OCI-LY1 (cell line): ENCODE data around the gene FGD1.
A peak's percentile ranks its signal among the peaks of the same experiment; 100 is the strongest.
"Not testable (repeated sequence)": the region's sequence is repeated elsewhere in the genome, so short reads cannot be mapped to it uniquely, and the experiment has no call there.

Source experiments
- H2AFZ ChIP-seq: fragments of 200-600 bp; sonication (generic), shearing (Covaris generic); 2 replicates; pipeline ENCODE4 v1.6.0; 2014; ENCODE audit warnings: antibody characterized with exemption, mild to moderate bottlenecking, low read length
- H3F3A ChIP-seq: fragments of 200-600 bp; sonication (generic), shearing (Covaris generic); 2 replicates; pipeline ENCODE4 v1.6.0; 2014; ENCODE audit warnings: mild to moderate bottlenecking, antibody characterized with exemption, low read length, moderate library complexity; ENCODE audit not compliant: insufficient read depth
- H3K27ac ChIP-seq: fragments of 200-600 bp; sonication (generic); 2 replicates; pipeline ENCODE4 v1.5.1; 2014; ENCODE audit warnings: low read length, mixed run types, mild to moderate bottlenecking, low read depth; ENCODE audit not compliant: poor library complexity, severe bottlenecking
- H3K27me3 ChIP-seq: fragments of 200-600 bp; sonication (generic); 2 replicates; pipeline ENCODE4 v1.6.0; 2014; ENCODE audit warnings: antibody characterized with exemption, mild to moderate bottlenecking, low read length, moderate library complexity; ENCODE audit not compliant: insufficient read depth
- H3K36me3 ChIP-seq: fragments of 200-600 bp; sonication (generic); 2 replicates; pipeline ENCODE4 v1.6.1; 2014; ENCODE audit warnings: mild to moderate bottlenecking, antibody characterized with exemption, low read length, moderate library complexity, mixed read lengths; ENCODE audit not compliant: insufficient read depth
- H3K4me1 ChIP-seq: fragments of 200-600 bp; sonication (generic); 2 replicates; pipeline ENCODE4 v1.5.1; 2014; ENCODE audit warnings: mild to moderate bottlenecking, low read length, moderate library complexity; ENCODE audit not compliant: insufficient read depth, severe bottlenecking
- H3K4me2 ChIP-seq: fragments of 200-600 bp; sonication (generic), shearing (Covaris generic); 2 replicates; pipeline ENCODE4 v1.6.1; 2014; ENCODE audit warnings: low read length
- H3K4me3 ChIP-seq: fragments of 200-600 bp; sonication (generic); 2 replicates; pipeline ENCODE4 v1.5.1; 2014; ENCODE audit warnings: low read length, low read depth, mild to moderate bottlenecking, mixed read lengths; ENCODE audit not compliant: poor library complexity, severe bottlenecking
- H3K79me2 ChIP-seq: fragments of 200-600 bp; shearing (Covaris generic); 2 replicates; pipeline ENCODE4 v1.6.1; 2016; ENCODE audit warnings: mixed run types, low read length, mixed read lengths; ENCODE audit not compliant: insufficient read depth
- H3K9ac ChIP-seq: fragments of 200-600 bp; sonication (generic), shearing (Covaris generic); 2 replicates; pipeline ENCODE4 v1.6.1; 2014; ENCODE audit warnings: mild to moderate bottlenecking, low read length, mixed read lengths
- H3K9me2 ChIP-seq: fragments of 200-600 bp; sonication (generic), shearing (Covaris generic); 2 replicates; pipeline ENCODE4 v1.6.1; 2014; ENCODE audit warnings: low read depth, mild to moderate bottlenecking, low read length, mixed read lengths
- H3K9me3 ChIP-seq: fragments of 200-600 bp; shearing (Covaris generic); 2 replicates; pipeline ENCODE4 v1.6.1; 2014; ENCODE audit warnings: low read length, mixed read lengths
- H4K20me1 ChIP-seq: fragments of 200-600 bp; sonication (generic), shearing (Covaris generic); 2 replicates; pipeline ENCODE4 v1.6.0; 2016; ENCODE audit warnings: mild to moderate bottlenecking, low read length; ENCODE audit not compliant: insufficient read depth
- EZH2 ChIP-seq: fragments of 200-600 bp; sonication (generic), shearing (Covaris generic); IDR thresholded peaks from 2 replicates; pipeline ENCODE4 v1.8.0; 2017; ENCODE audit warnings: borderline replicate concordance, mixed run types, mild to moderate bottlenecking, antibody characterized with exemption, low read length, moderate library complexity, mixed read lengths
- TF ChIP-seq, protein P1 (sequence below): fragments of 200-600 bp; sonication (generic), shearing (Covaris generic); IDR thresholded peaks from 2 replicates; pipeline ENCODE4 v1.5.1; 2017; ENCODE audit warnings: mild to moderate bottlenecking, antibody characterized with exemption, low read length, moderate library complexity, mixed read lengths

The FGD1 gene

DNA sequence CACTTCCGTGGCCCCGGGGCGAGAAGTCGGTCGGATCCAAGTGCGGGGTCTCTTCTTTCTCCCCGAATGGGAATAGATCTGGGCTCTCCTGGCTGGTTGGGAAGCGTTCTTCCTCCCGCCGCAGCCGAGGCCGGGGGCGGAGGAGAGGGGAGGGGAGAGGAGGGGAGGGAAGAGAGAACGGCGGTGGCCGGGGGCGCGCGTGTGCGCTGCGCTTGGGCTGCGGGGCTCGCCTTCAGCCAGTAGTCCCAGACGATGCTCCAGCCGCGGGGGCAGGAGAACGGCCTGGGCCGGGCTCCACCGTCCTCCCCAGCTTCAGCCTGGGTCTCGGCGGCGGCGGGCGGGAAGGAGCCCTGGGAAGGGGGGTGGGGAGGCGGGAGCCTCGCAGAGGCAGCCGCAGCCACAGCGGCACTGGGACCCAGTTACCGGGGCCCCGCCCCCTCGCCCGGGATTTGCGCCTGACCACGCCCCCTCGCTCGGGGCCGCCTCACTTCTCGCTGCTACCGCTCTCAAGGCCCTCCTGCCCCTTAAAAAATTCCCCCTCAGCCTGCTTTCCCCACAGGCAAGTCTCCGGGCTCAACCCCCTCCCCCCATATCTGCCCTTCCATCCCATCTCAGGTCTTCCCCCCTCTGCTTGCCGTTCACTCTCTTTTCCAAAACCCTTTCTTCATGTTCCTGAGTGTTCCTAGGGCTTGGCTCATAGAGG, at the start of gene FGD1:
Gene FGD1, minus strand, starts transcription at position 421 of the 703 bp plus-strand sequence. CDS start 802 bp downstream, outside the sequence.
- no peaks in the 10 kb centered on the region for H4K20me1 ChIP-seq
- no peak within 1 kb of the TSS for H3K9ac ChIP-seq
- peak within 1 kb of the TSS; percentile 50 for H3K4me3 ChIP-seq
- no peak within 1 kb of the TSS for H3K27ac ChIP-seq
- H2AFZ ChIP-seq = no peak within 1 kb of the TSS
- H3K27me3 ChIP-seq = no peaks in the 10 kb centered on the region
- H3K4me2 ChIP-seq = peak within 1 kb of the TSS; percentile 60
- no peaks in the 10 kb centered on the region for H3K4me1 ChIP-seq
- H3K9me3 ChIP-seq = no peaks in the 10 kb centered on the region
- no peaks in the 10 kb centered on the region for H3K79me2 ChIP-seq
- H3K36me3 ChIP-seq = no peaks in the 10 kb centered on the region
- TF ChIP-seq, protein P1, sequence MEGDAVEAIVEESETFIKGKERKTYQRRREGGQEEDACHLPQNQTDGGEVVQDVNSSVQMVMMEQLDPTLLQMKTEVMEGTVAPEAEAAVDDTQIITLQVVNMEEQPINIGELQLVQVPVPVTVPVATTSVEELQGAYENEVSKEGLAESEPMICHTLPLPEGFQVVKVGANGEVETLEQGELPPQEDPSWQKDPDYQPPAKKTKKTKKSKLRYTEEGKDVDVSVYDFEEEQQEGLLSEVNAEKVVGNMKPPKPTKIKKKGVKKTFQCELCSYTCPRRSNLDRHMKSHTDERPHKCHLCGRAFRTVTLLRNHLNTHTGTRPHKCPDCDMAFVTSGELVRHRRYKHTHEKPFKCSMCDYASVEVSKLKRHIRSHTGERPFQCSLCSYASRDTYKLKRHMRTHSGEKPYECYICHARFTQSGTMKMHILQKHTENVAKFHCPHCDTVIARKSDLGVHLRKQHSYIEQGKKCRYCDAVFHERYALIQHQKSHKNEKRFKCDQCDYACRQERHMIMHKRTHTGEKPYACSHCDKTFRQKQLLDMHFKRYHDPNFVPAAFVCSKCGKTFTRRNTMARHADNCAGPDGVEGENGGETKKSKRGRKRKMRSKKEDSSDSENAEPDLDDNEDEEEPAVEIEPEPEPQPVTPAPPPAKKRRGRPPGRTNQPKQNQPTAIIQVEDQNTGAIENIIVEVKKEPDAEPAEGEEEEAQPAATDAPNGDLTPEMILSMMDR = no peak
- H3K9me2 ChIP-seq = no peaks in the 10 kb centered on the region
- H3F3A ChIP-seq = no peaks in the 10 kb centered on the region

DNA sequence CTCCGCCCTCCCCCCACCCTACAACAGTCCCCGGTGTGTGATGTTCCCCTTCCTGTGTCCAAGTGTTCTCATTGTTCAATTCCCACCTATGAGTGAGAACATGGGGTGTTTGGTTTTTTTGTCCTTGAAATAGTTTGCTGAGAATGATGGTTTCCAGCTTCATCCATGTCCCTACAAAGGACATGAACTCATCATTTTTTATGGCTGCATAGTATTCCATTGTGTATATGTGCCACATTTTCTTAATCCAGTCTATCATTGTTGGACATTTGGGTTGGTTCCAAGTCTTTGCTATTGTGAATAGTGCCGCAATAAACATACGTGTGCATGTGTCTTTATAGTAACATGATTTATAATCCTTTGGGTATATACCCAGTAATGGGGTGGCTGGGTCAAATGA, 46.2 kb upstream of the FGD1 start:
- H3K9ac ChIP-seq, H3K79me2 ChIP-seq, H3K27ac ChIP-seq, H3K9me2 ChIP-seq, H2AFZ ChIP-seq, H3K4me1 ChIP-seq, H3F3A ChIP-seq, H3K4me3 ChIP-seq, H3K27me3 ChIP-seq, H4K20me1 ChIP-seq, H3K9me3 ChIP-seq, H3K4me2 ChIP-seq: not testable (repeated sequence)
- H3K36me3 ChIP-seq = peaks cover 80% of the 10 kb centered on the region

DNA sequence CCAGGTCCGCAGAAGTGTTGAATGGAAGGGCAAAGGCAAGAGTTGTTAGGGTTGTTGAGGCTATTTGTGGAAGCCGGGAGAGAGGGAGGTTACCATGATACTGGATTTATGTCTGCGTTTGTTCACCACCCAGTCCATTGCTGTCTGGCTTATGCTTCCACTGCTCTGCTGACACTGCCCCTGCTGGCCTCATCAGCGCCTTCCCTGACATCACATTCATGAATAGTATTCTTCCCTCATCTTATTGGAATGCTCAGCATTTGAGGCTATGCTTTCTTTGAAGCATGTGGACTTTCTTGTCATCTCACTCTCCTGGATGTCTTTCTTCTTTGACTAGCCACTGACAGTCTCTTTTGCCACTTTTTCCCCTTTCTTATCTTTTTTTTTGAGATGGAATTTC, 44.3 kb upstream of the FGD1 start:
- H3K4me3 ChIP-seq = no peak overlapping the region

DNA sequence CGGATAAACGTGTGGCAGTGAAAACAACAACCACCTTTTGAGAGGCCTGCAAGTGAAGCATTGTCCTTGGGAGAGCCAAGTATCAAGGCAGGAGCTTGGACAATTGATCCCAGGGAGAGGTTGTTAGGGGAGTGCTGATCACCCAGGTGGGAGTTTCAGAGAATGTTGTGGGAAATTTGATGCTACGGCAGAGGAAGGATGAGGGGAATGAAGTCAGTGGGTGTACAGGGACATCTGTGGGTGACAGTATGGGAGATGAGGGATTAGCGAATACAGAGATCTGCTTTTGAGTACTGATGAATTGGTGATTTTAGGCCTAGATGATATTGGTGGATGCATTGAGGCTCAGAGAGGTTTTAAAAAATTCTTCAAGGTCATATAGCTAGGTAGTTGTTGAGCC, 38.2 kb upstream of the FGD1 start:
- Histone ChIP-seq H2AFZ (no peak overlapping the region), H4K20me1 (no peaks in the 10 kb centered on the region), H3F3A (no peaks in the 10 kb centered on the region), H3K9me3 (no peaks in the 10 kb centered on the region), H3K4me1 (peaks cover 21% of the 10 kb centered on the region), H3K4me3 (no peak overlapping the region), H3K36me3 (peaks cover 60% of the 10 kb centered on the region), H3K9ac (no peak overlapping the region), H3K9me2 (no peaks in the 10 kb centered on the region), H3K79me2 (peaks cover 42% of the 10 kb centered on the region), H3K27ac (no peak overlapping the region), H3K27me3 (no peaks in the 10 kb centered on the region), H3K4me2 (no peak overlapping the region; the same call in 1 of the 2 replicates)
- no peak for TF ChIP-seq EZH2
- TF ChIP-seq, protein P1 = no peak

More for the DNA sequence above, 44.3 kb upstream of the FGD1 start:
- no peaks in the 10 kb centered on the region for H4K20me1 ChIP-seq
- H3K4me2 ChIP-seq = no peak overlapping the region
- no peak overlapping the region for H3K27ac ChIP-seq
- H3K9me3 ChIP-seq = no peaks in the 10 kb centered on the region
- TF ChIP-seq, protein P1 = no peak
- TF ChIP-seq EZH2 = no peak
- no peaks in the 10 kb centered on the region for H3K27me3 ChIP-seq
- no peak overlapping the region for H2AFZ ChIP-seq
- peaks cover 3% of the 10 kb centered on the region; the same call in 1 of the 2 replicates for H3K79me2 ChIP-seq
- no peaks in the 10 kb centered on the region for H3F3A ChIP-seq
- H3K4me1 ChIP-seq = no peaks in the 10 kb centered on the region
- H3K36me3 ChIP-seq = peaks cover 75% of the 10 kb centered on the region
- H3K9me2 ChIP-seq = no peaks in the 10 kb centered on the region
- H3K9ac ChIP-seq = no peak overlapping the region
